CD4-positive, alpha-beta T cell treated with Interleukin-15 for 4 hours (primary cell): ENCODE results near the gene MYOM3.
A peak's percentile ranks its signal among the peaks of the same experiment; 100 is the strongest.

Experiments used
- DNase-seq: peaks from one replicate; pipeline ENCODE4 v3.0.0-alpha.2; 2020; ENCODE audit warnings: low spot score

MYOM3 gene

DNA sequence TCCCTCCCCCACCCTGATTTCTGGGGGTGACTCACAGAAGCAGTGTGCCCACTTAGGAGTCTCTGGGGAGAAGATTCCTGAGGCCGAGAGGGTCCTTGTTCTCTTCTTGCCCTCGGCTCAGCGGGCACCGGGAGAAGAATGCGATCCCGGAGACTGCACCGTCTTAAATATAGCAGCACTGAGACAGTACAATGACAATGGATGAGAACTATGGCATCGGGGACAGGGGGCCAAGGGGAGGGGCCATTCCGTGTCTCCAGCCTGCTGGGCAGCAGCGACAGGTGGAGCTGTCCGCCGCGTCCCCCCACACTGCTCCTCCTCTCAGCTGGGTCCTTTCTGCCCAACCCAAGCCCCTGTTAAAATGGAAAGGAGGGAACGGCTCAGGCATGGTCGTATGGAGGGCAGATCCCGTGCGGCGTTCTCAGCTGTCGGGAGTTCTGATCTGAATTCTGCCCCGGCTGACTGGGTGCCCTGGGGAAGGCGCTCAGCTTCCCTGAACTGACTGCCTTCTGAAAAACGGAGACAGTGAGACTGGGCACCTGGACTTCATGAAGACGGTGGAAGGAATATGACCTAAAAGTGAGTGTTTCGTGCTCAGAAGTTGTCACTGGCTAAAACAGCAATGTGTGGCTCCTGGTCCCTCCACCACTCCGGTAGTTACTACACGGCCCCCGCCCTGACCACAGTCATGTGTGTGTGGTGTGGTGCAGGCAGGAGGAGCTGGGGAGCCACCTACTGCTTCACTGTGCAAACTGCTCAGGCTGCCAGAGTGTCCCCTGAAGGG is at the start of gene MYOM3:
MYOM3 (minus strand) TSS at position 140 of the 784 bp plus-strand sequence. CDS start 3,499 bp downstream, outside the sequence.
- DNase-seq = peak; percentile 17

DNA sequence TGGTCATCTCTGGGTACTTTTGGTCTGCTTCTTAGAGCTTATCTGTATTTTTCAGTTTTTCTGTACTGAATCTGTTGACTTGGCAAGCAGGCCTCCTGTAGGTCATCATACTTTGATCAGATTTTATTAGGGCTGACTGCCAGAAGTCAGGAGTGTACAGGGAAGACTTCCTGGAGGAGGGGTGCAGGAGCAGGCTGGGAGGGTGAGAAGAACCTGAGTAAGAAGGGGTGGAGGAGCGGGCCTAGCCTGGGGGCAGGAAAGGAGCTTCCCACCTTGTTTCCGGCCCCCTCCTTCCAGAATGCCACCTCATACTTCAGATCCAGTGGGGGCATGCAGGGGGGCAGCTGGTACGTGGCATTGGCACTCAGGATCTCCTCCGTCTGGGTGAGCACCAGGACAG is 49.3 kb upstream of the MYOM3 start:
- no peak for DNase-seq

DNA sequence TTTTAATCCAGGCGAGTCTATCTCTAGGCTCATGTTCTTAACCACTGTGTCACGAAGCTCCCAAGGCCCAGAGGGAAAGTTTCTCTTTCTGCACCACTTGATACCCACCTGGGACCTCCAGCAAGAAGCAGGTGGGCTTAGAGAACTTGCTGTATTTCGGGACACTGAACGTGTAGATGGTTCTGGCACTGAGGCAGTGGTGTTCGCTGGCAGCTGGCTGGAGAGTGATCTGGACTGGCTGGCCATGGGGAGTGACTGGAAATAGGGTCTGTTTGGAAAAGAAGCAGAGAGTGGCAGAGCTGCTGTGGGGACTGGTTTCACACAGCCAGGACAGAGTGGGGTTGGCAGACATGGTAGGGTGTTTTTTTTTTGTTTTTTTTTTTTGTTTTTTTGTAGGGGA is 47.4 kb upstream of the MYOM3 start:
- no peak for DNase-seq

DNA sequence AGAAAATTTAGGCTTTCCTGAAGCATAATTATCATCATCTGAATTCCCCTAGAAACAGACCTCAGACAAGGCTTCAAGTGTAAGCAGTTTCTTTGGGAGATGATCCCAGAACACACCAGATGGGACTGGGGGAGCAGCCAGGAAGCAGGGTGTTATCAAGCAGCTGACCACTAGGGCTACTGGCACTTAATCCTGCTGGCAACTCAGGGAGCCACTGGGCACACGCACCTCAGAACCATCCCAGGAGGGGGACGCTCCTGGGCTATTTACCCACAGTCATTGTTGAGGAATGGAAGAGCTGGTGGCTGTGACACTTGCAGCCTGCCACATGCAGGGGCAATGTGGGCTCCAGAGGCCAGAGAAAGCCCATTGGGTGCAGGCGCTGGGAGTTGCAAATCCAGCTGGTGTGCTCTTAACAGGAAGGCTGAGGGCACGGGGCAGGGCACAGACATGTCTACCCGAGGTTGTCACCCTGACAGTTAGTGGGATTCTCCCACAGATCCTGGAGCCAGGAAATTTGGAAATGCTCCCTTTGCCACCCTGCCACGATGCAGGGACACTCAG is 46.1 kb upstream of the MYOM3 start:
- no peak for DNase-seq

DNA sequence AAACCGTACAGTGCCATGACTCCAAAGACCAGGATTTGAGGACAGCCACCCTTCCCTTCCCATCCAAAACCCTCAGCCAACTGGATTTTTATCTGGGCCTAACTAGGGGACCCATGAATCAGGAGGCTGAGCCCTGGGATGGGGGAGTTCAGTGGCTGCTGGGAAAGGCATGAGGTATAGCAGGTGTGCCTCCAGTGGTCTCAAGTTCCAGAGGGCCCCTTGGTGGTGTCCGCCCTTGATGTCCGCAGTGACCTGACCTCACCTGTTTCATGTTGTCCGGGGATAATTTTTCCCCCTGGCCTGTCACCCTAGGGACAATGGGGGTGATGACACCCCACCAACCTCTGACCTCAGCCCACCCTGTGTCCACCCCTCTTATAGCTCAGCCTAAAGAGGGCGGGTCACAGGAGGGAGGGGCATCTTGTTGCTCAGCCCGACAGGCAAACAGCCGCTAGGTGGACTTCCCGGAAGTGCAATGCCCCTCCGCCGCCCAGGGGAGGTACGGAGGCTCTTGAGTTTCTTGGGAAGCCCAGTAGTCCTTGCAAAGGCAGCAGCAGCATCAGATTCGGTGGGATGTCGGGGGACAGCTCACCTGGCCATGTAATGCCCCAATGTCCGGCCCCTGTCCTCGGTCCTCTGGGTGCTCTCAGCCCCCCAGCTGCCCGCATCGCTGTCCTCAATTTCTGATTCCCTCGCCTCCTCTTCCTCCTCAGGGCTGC is 44.8 kb upstream of the MYOM3 start:
- no peak for DNase-seq

DNA sequence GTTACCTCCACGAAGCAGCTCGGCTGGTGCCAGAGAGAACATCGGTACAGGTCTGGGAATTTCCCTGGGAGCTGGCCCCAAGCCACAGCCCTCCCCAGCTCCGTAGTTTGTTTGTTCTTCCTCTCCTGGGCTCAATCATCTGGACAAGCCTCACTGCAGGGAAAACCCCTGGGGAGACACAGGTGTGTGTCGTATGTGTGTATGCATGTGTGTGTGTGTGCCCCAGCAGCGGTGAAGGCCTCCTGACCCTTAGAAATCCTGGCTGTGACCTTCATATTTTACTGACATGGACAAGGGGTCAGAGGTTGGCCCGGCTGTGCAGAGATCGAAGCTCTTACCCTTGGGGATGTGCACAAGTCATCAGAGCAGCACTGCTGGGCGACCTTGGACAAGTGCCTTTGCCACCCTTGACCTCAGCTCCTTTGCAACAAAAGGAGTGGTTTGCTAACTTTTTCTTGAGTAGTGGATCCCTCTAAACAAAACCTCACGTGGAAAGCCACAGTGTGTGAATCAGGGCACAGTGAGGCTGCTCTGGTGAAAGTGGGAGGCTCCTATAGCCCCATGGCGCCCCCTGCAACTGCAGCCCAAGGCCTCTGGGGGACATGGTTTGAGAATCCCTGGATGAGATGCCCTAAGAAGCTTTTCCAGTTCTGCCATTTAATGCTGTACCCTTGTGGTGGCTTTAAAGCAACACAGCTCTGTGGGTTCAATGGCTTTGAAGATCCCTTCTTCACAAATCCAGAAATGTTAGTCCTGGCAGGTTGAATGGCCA is 43.3 kb upstream of the MYOM3 start:
- DNase-seq = no peak

DNA sequence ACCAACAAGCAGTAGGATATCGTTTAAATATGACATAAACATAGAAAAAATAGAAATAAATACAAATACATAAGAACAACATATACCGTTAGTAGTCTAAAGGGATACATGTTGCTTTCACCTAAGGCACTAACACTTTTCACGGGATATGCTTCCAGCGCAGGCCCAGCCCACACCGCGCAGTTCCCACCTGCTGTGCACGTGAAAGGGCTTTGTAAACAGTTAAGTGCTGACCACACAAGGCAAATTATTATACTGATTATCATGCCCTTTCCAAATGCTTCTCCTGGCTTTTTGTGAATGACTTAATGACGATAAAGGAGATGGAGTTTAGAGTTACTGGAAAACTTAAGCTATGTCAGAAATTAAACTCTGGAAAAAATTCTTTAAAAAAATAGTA is 42.3 kb upstream of the MYOM3 start:
- no peak for DNase-seq

DNA sequence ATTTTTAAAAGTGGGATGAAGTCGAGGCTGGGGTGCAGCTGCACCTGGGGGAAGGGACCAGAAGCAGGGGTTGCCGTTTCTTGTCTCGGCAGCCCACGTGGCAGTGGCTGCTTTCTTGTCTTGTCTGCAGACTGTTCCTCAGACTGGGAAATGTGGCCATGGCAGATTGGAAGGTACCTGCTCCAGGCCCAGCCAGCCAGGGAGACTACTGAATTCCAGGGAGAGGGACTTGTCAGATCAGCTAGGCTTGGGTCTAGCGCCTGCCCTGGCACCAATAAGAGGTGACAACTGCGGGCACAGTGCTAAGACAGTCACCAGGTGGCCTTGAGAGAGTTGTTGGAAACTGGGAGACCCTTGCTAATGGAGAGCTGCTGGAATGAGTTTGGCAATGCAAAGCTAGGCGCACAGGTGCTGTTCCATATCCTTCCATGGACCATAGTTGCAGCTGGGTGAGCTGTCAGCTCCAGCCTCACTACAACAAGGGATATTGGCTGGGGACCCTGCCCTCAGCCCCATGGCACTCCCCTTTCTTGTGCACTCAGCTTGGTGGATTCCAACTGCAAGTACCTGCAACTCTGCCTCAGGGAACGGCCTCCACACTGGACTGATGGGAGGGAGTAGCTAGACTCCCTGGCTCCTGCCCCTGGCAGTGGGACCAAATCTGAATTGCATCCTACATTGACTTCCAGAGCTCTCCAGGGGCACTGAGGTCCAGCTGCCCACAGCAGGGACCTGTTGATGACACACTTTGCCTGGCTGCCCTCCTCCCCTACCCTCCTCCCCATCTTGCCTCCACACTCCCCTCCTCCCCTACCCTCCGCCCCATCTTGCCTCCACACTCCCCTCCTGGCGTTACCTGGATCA is 40.9 kb upstream of the MYOM3 start:
- no peak for DNase-seq

DNA sequence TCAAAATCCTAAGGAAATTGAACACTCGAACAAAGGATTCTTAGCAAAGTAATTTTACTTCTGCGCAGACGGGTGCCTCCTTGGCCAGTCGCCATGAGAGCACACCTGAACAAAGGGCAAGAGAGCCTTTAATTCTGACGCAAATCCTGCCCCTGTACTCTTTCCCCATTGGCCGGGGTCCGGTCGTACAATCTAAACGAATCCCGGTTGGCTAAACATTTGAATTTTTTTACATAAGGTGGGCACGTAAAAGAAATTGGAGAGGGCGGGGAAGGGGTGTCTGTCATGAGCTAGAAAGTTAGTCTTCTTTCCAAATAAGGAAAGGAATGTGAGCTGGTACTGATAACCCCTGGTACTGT is 39.2 kb upstream of the MYOM3 start:
- DNase-seq = no peak

DNA sequence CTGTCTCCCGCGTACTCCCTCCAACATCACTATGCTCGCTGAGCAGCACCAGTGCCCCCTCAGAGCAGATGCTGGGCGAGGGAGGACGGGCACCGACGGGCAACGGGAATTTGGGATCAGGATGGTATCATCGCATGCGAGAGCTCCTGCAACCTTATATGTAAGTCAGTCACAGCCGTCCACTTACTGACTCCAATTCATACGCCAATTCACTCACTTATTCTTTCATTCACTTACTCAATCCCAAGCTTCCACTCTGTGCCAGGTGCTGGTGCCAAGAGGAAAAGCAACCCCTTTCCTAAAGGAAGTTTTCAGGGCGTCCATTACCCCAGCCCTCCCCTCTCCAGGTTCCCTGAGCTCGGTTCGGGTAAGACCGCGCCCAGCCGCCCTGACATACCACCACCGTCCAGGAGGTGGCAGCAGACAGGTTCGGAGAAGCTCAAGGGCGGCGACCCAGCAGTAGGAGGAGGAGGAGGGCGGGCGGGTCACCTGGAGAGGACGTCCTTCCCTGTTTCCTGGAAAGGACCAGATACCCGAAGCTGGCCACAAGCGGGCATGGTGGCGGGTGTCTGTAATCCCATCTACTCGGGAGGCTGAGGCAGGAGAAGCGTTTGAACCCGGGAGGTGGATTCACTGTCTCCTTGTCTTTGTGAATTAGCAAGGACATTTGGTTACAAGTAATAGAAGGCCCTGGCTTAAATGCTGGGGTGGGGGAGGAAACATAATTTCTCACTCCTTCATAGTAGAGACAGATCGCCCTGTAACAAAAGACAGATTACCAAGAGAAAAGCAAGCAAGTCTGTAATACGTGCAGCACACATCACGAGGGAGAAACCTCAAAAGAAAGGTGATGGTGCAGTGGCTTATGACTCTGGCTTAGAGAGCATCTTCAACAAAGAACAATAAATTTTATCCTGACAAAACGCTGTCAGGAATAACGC is 38.6 kb upstream of the MYOM3 start:
- DNase-seq = peak; percentile 83

DNA sequence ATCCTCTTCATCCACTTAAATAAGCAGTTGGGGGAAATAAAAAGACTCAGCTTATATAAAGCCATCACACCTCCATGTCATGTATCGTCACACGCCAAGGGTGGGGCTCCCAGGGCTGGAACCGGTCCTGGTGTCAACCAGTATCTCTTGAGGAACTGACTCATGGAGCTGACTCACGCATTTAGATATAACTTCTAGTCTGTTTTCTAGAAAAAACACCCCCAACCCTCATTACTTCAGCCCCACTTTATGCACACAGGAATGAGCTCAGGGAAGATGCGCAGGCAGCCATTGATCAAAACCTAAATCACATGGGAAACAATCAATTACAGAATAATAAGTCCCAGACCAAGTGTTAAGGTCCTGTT is 37.9 kb upstream of the MYOM3 start:
- peak; percentile 51 for DNase-seq

DNA sequence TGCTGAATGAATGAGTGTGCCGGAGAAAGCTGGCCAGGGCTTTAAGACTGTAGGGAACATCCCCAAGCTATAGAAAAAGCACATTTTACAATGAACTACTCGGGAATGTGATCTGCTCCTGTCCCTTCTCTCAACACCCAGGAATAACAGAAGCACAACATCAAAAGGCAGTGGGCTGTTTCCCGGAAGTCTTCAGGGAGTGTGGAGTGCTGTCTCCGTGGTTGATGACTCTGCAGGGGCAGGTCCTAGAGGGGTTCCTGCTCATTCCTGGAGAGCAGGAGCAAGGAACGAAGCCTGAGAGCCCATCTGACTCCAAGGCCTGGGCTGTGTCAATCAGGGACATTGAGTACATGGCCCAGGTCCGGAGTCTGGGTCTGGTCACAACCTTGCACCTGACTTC is 35.9 kb upstream of the MYOM3 start:
- DNase-seq = no peak

DNA sequence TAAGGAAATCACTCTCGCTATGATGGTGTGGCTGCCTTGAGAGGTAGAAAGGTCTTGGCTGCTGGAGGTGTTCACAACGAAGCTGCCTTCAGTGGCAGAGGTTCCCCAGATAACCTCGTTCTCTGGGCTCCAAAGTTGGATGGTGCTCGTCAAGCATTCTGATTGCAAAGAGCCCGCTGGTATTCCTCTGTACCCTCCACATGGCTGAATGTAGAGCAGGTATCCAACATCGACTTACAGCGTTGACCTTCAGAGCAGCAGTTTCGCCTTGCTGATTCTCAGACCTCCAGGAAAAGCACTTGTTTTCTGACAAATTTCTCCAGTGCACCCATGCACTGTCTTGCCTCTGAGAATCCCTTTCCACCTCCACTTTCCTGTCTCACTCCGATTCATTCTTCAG is 35.3 kb upstream of the MYOM3 start:
- no peak for DNase-seq

DNA sequence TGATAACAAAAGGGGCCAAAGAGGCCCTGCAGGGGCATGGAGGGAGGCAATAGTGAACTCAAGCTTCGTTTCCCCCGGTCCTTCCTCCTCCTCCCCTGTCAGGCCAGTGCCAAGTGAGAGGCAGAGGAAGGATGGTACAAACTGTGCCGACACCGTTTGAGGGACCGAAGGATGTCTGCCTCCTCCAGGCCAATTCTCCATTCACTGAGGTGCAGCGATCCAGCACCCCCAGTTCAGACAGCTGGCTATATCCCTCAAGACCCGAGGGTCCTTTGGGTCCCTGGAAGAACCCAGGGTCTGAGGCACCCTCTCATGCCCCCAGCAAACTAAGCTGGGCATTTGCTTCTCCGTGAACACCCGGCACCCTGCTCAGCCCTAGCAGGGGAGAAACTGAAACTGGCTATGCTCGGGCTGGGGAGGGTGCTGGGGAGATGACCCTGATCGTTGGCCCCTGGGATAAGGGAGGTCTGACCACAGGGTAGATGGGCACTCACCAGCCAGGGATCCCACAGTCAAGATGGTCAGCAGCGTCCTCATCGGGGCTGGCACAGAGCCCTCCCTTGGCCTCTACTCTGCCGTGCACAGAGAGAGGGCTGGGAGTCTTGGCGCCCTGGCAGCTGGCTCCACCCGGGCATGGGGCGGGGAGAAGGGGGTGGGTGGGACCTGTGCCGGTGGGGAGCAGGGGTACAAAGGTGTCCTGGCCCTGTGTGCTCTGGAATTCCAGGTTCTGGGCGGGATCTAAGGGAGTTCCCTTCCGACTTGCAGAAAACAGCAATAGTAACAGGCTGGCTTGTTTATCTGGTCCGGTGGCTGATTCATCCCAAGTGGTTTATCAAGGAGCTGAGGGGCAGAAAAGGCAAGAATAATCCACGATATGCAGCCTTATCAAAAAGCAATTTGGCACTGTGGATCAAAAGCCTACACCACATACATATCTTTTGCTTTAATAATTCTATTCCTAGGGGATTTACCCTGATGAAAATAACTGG is 30.9 kb upstream of the MYOM3 start, which contains the start of gene IL22RA1:
IL22RA1 (minus strand) TSS at position 595 of the 989 bp plus-strand sequence; CDS start at position 537, 58 bp downstream.
- DNase-seq = no peak

DNA sequence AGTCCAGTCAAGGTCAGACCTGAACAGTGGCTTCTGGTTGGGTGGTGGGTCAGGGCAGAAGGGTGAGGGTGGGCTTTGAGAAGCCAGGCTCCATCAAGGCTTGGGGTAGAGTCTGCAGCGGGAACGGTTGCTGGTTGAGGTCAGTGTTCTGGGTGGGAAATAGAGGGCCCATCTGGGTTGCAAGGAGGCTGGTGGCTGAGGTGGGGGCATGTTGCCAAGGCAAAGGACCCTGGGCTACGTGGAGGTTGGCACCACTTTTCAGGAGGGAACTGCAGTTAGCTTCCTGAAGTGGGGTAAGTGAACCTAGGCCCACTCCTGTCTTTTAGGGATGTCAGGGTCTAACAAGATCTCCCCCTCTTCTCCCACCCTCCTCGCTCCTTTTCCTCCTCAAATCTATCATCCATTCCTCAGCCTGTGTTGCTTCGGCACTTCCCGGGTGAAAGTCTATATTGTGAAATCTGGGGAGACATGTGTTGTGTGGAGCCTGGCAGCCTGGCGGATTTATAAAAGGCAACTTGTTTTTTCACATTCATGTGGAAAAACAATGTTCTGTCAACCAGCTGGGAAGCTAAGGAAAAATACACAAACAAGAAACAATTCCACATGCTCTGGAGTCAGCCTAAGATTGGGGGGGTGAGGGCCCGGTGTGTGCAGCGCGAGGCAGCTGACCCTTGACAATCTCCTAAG is 29.5 kb upstream of the MYOM3 start:
- no peak for DNase-seq

DNA sequence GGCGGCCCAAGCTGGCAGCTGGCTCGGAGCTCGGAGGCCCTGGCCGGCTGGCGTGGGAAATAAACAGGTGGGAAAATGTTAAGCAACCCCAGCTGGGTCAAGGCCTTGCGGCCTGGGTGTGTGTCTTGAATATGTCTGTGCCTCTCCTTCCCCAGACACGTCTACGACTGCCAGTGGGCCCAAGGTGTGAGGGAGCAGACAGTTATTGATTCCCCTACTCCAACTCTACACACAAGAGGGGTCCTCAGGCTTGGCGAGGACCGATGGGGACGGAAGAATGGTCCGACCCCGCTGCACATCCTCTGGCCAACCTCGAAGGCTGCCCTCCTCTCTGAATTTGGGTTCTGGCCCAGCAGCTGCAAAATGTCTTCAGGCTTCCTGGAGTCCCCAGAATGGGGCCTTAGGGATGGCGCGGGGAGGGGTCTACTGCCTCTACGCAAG is 28.8 kb upstream of the MYOM3 start:
- no peak for DNase-seq

DNA sequence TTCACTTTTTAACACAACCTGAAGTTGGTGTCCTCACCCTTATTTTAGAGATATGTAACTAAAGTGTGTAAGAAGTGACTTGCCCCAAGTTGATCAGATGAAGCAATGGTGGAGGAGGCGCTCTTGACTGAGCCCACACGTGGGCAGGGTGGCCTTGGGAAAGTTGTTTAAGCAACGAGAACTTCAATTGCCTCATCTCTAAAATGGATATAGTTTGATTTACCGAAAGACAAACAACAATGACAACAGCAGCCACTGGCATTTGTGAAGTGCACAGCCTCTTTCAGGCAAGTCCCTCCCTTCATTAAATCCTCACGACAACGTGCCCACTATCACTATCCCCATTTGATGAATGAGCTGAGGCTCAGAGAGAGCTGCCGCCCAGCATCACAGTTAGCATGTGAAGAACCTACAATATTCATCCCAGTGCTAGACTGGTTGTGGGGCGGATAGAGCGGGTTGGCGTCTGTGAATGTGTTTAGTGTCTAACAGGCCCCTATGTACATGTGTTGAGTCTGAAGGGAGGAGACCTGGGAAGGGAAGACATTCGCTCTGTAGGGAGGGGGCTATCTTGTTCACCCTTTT is 28.0 kb upstream of the MYOM3 start:
- no peak for DNase-seq

DNA sequence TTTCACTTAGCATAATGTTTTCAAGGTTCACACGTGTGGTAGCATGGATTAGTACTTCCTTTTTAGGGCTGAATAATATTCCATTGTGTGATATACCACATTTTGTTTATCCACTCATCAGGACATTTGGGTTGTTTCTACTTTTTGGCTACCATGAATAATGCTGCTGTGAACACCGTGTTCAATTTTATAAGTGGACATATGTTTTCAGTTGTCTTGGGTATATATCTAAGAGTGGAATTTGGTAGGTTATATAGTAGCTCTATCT is 27.2 kb upstream of the MYOM3 start:
- no peak for DNase-seq
